ENCODE results near the gene NCOA7.

Gene NCOA7

GRCh38 chr6:125824946-125825771 lies 34.4 kb downstream of the NCOA7 start:
- no peak for TF ChIP-seq GATA3 (IDR thresholded peaks at IDR 0.05; ENCODE audit: low read depth, low read length)
- no peak for TF ChIP-seq GATA2 (IDR thresholded peaks at IDR 0.05; ENCODE audit: low read depth, low read length)

- TF ChIP-seq GATA3 (IDR thresholded peaks at IDR 0.05; ENCODE audit: low read depth, low read length) (no peak), GATA2 (IDR thresholded peaks at IDR 0.05; ENCODE audit: low read depth, low read length) (no peak)
Measured at GRCh38 chr6:125826695-125827463, 36.1 kb downstream of the NCOA7 start.

GRCh38 chr6:125827788-125828320 lies 37.1 kb downstream of the NCOA7 start:
- TF ChIP-seq GATA2 (IDR thresholded peaks at IDR 0.05; ENCODE audit: low read depth, low read length) (no peak), GATA3 (IDR thresholded peaks at IDR 0.05; ENCODE audit: low read depth, low read length) (no peak)

DNA sequence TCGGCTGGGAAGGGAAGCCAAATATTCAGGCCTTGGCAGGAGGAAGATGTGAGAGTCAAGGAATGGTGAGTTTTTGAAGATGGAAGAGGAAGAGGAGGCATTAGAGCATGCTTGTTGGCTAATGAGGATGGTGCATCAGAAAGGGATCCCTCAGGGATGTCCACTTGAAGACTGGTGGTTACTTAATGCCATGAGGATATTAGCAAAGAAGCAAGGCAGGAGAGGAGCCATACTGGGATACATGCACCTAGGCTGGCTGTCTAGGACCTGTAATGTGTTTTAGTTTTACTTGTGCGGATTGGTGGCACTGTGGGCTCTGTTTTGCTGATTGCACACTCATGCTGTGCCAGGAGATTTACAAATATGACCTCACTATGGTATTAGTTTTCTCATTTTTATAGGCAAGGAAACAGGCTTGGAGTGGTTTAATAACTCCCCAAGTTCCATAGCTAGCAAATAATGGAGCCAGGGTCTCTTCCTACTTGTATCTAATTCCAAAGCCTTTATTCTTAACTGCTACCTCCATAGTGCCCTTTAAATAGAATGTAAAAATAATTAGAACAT lies 37.8 kb downstream of the NCOA7 start:
- no peak for TF ChIP-seq GATA2 (IDR thresholded peaks at IDR 0.05; ENCODE audit: low read depth, low read length)
- no peak for TF ChIP-seq GATA3 (IDR thresholded peaks at IDR 0.05; ENCODE audit: low read depth, low read length)

GRCh38 chr6:125829433-125829832 lies 38.7 kb downstream of the NCOA7 start:
- no peak for TF ChIP-seq GATA2 (IDR thresholded peaks at IDR 0.05; ENCODE audit: low read depth, low read length)
- no peak for TF ChIP-seq GATA3 (IDR thresholded peaks at IDR 0.05; ENCODE audit: low read depth, low read length)

DNA sequence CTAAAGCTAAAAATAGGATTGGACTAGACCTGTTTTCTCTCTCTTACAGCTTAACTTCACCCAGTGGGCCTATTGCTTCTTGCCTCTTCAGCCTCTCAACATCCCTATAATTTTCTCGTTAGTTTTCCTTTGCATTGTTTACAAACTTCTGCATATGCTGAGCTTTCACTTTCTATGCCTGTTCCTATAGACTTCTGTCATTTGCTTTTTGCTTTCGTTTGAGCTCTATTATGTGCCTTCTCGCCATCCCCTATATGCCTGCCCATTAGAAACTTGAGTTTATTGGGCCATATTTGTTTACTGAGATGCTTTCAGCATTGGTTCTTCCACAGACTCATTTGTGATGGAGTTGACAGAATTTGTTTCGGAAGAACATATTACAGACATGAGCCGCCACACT lies 40.9 kb downstream of the NCOA7 start:
- TF ChIP-seq GATA3 (IDR thresholded peaks at IDR 0.05; ENCODE audit: low read depth, low read length) (no peak), GATA2 (IDR thresholded peaks at IDR 0.05; ENCODE audit: low read depth, low read length) (no peak)

- TF ChIP-seq GATA2 (IDR thresholded peaks at IDR 0.05; ENCODE audit: low read depth, low read length) (no peak), GATA3 (IDR thresholded peaks at IDR 0.05; ENCODE audit: low read depth, low read length) (no peak)
Measured at GRCh38 chr6:125832391-125833117, 41.8 kb downstream of the NCOA7 start.

GRCh38 chr6:125834348-125834747 lies 43.6 kb downstream of the NCOA7 start:
- no peak for TF ChIP-seq GATA3 (IDR thresholded peaks at IDR 0.05; ENCODE audit: low read depth, low read length)
- no peak for TF ChIP-seq GATA2 (IDR thresholded peaks at IDR 0.05; ENCODE audit: low read depth, low read length)

DNA sequence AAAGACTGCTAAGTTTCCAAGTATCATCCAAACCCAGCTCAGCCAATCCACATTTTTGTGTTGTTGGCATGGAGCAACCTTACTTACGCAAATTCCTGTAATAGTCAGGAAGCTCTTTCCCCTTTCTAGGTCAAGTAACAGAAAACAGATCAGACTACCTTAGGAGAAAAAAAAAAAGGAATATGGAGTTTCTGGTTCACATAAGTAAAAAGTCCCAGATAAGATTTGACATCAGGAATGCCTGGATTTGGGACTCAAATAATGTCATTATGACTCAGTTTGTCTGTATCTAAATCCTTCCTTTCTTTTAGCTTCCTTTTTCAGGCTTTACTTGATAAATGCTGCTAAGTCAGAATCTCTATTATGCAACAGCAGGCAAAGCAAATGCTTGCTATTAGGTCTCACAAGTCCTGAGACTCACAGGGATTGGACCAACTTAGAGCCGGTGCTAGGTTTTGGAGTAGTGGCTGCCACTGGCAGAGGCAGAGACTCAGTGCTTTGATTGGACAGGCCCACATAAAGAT lies 44.5 kb downstream of the NCOA7 start:
- TF ChIP-seq GATA2 (IDR thresholded peaks at IDR 0.05; ENCODE audit: low read depth, low read length): no peak
- no peak for TF ChIP-seq GATA3 (IDR thresholded peaks at IDR 0.05; ENCODE audit: low read depth, low read length)

DNA sequence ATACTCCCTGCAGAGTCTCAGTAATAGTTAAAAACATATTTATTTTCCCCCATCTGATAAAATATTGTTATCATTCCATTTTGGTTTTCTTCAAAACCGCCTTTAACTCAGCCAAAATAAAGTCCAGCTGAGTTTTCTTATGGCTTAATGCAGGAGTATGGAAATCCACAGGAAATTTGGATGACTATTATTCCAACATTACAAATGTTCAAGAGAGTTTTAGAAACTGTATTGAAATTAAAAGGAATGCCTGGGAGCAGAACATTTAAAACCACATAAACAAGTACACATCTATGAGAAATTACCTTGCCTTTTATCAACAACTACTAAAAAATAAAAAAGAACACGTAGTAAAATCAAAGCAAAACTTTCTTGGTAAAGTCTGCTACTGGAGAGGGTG lies 45.7 kb downstream of the NCOA7 start:
- TF ChIP-seq GATA2 (IDR thresholded peaks at IDR 0.05; ENCODE audit: low read depth, low read length) (no peak), GATA3 (IDR thresholded peaks at IDR 0.05; ENCODE audit: low read depth, low read length) (no peak)

- no peak for TF ChIP-seq GATA2 (IDR thresholded peaks at IDR 0.05; ENCODE audit: low read depth, low read length)
Measured at GRCh38 chr6:125839471-125839870, 48.7 kb downstream of the NCOA7 start.

GRCh38 chr6:125839879-125840278 lies 49.1 kb downstream of the NCOA7 start:
- TF ChIP-seq GATA2 (IDR thresholded peaks at IDR 0.05; ENCODE audit: low read depth, low read length): no peak
- TF ChIP-seq GATA3 (IDR thresholded peaks at IDR 0.05; ENCODE audit: low read depth, low read length): no peak

DNA sequence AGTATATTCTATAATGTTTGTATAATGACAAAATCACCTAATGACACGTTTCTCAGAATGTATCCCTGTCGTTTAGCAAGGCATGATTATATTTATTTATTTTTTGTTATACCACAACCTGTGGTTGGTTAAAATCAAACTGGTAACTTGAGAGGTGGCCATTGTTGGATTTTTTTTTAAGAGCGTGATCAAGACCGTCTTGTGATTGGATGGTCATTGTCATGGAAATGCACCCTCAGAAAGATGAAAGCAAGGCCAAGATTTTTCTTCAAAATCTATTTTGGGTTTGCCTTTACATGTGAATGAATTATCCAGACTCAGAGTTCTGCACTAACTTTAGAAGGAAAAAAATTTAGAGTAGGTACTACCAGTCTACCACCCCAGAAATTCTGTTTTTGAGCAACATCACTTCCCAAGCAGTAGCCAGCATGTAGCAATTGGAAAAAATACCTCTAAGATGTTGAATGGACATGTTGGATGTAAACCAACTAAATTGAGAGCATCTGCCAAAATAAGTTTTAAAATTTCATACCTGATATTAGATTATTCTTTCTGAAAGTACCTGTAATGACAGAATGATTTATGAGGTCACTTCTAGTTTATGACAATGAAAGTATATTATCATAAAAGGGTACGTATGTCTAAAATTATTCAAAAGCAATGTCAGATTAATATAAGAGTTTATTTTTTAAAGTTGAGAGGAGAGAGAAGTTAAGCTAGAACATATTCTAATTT lies 50.8 kb downstream of the NCOA7 start:
- TF ChIP-seq GATA3 (IDR thresholded peaks at IDR 0.05; ENCODE audit: low read depth, low read length) (no peak), GATA2 (IDR thresholded peaks at IDR 0.05; ENCODE audit: low read depth, low read length) (no peak)

All from SH-SY5Y (cell line).